ENCODE results near the gene REXO1.

Gene REXO1

GRCh38 chr19:1817553-1818179 lies 30.6 kb downstream of the REXO1 start:
- Histone ChIP-seq H3K27me3 (ENCODE audit: control insufficient read depth, insufficient read depth, low read length, poor library complexity, severe bottlenecking) (no peaks in the 10 kb centered on the region), H3K4me3 (ENCODE audit: insufficient read depth, low read depth, low read length) (no peak overlapping the region), H3K27ac (ENCODE audit: insufficient read depth, low read depth, low read length, poor library complexity, severe bottlenecking) (no peak overlapping the region), H3K4me1 (ENCODE audit: control insufficient read depth, insufficient read depth, low read length) (peaks cover 4% of the 10 kb centered on the region), H3K36me3 (ENCODE audit: control insufficient read depth, insufficient read depth, low read length) (peaks cover 24% of the 10 kb centered on the region), H3K9me3 (ENCODE audit: control insufficient read depth, low read length) (no peaks in the 10 kb centered on the region)
- 95 to 96% methylated on average over 25 of the region's 25 CpGs for WGBS, 2 experiments

GRCh38 chr19:1816530-1817298 lies 31.6 kb downstream of the REXO1 start:
- peaks cover 4% of the 10 kb centered on the region for H3K27me3 ChIP-seq (ENCODE audit: control insufficient read depth, insufficient read depth, low read length, poor library complexity, severe bottlenecking)
- peaks cover 4% of the 10 kb centered on the region for H3K4me1 ChIP-seq (ENCODE audit: control insufficient read depth, insufficient read depth, low read length)
- H3K36me3 ChIP-seq (ENCODE audit: control insufficient read depth, insufficient read depth, low read length) = peaks cover 22% of the 10 kb centered on the region
- no peak overlapping the region for H3K27ac ChIP-seq (ENCODE audit: insufficient read depth, low read depth, low read length, poor library complexity, severe bottlenecking)
- no peak overlapping the region for H3K4me3 ChIP-seq (ENCODE audit: insufficient read depth, low read depth, low read length)
- 95 to 96% methylated on average over 36 of the region's 36 CpGs for WGBS, 2 experiments
- no peaks in the 10 kb centered on the region for H3K9me3 ChIP-seq (ENCODE audit: control insufficient read depth, low read length)

- no peak overlapping the region for H3K27ac ChIP-seq (ENCODE audit: insufficient read depth, low read depth, low read length, poor library complexity, severe bottlenecking)
- 95 to 96% methylated on average over 61 of the region's 61 CpGs for WGBS, 2 experiments
- peaks cover 4% of the 10 kb centered on the region for H3K4me1 ChIP-seq (ENCODE audit: control insufficient read depth, insufficient read depth, low read length)
- peaks cover 16% of the 10 kb centered on the region for H3K36me3 ChIP-seq (ENCODE audit: control insufficient read depth, insufficient read depth, low read length)
- H3K27me3 ChIP-seq (ENCODE audit: control insufficient read depth, insufficient read depth, low read length, poor library complexity, severe bottlenecking) = peaks cover 9% of the 10 kb centered on the region
- H3K4me3 ChIP-seq (ENCODE audit: insufficient read depth, low read depth, low read length) = no peak overlapping the region
- H3K9me3 ChIP-seq (ENCODE audit: control insufficient read depth, low read length) = no peaks in the 10 kb centered on the region
Measured at GRCh38 chr19:1815605-1816529, 32.4 kb downstream of the REXO1 start.

- H3K27me3 ChIP-seq (ENCODE audit: control insufficient read depth, insufficient read depth, low read length, poor library complexity, severe bottlenecking) = peaks cover 9% of the 10 kb centered on the region
- H3K9me3 ChIP-seq (ENCODE audit: control insufficient read depth, low read length) = no peaks in the 10 kb centered on the region
- no peak overlapping the region for H3K27ac ChIP-seq (ENCODE audit: insufficient read depth, low read depth, low read length, poor library complexity, severe bottlenecking)
- peaks cover 4% of the 10 kb centered on the region for H3K4me1 ChIP-seq (ENCODE audit: control insufficient read depth, insufficient read depth, low read length)
- 92 to 94% methylated on average over 23 of the region's 26 CpGs for WGBS, 2 experiments
- H3K4me3 ChIP-seq (ENCODE audit: insufficient read depth, low read depth, low read length) = no peak overlapping the region
- H3K36me3 ChIP-seq (ENCODE audit: control insufficient read depth, insufficient read depth, low read length) = peaks cover 14% of the 10 kb centered on the region
Measured at GRCh38 chr19:1814833-1815604, 33.3 kb downstream of the REXO1 start.

GRCh38 chr19:1814391-1814790 lies 33.9 kb downstream of the REXO1 start:
- H3K36me3 ChIP-seq (ENCODE audit: control insufficient read depth, insufficient read depth, low read length) = peaks cover 10% of the 10 kb centered on the region
- H3K27ac ChIP-seq (ENCODE audit: insufficient read depth, low read depth, low read length, poor library complexity, severe bottlenecking) = no peak overlapping the region
- no peak overlapping the region for H3K4me3 ChIP-seq (ENCODE audit: insufficient read depth, low read depth, low read length)
- 93 to 94% methylated on average over 10 of the region's 10 CpGs for WGBS, 2 experiments
- H3K4me1 ChIP-seq (ENCODE audit: control insufficient read depth, insufficient read depth, low read length) = no peaks in the 10 kb centered on the region
- H3K27me3 ChIP-seq (ENCODE audit: control insufficient read depth, insufficient read depth, low read length, poor library complexity, severe bottlenecking) = peaks cover 9% of the 10 kb centered on the region
- no peaks in the 10 kb centered on the region for H3K9me3 ChIP-seq (ENCODE audit: control insufficient read depth, low read length)

GRCh38 chr19:1813192-1814182 lies 34.8 kb downstream of the REXO1 start:
- H3K36me3 ChIP-seq (ENCODE audit: control insufficient read depth, insufficient read depth, low read length) = peaks cover 10% of the 10 kb centered on the region
- H3K4me3 ChIP-seq (ENCODE audit: insufficient read depth, low read depth, low read length) = peak overlapping the region; percentile 54
- no peaks in the 10 kb centered on the region for H3K4me1 ChIP-seq (ENCODE audit: control insufficient read depth, insufficient read depth, low read length)
- H3K27me3 ChIP-seq (ENCODE audit: control insufficient read depth, insufficient read depth, low read length, poor library complexity, severe bottlenecking) = peaks cover 9% of the 10 kb centered on the region
- 64 to 68% methylated on average over 21 of the region's 21 CpGs for WGBS, 2 experiments
- H3K9me3 ChIP-seq (ENCODE audit: control insufficient read depth, low read length) = no peaks in the 10 kb centered on the region
- no peak overlapping the region for H3K27ac ChIP-seq (ENCODE audit: insufficient read depth, low read depth, low read length, poor library complexity, severe bottlenecking)

- Histone ChIP-seq H3K4me3 (ENCODE audit: insufficient read depth, low read depth, low read length) (peak overlapping the region; percentile 54), H3K27me3 (ENCODE audit: control insufficient read depth, insufficient read depth, low read length, poor library complexity, severe bottlenecking) (peaks cover 9% of the 10 kb centered on the region), H3K27ac (ENCODE audit: insufficient read depth, low read depth, low read length, poor library complexity, severe bottlenecking) (peak overlapping the region; percentile 67), H3K9me3 (ENCODE audit: control insufficient read depth, low read length) (no peaks in the 10 kb centered on the region), H3K4me1 (ENCODE audit: control insufficient read depth, insufficient read depth, low read length) (no peaks in the 10 kb centered on the region), H3K36me3 (ENCODE audit: control insufficient read depth, insufficient read depth, low read length) (peaks cover 8% of the 10 kb centered on the region)
- WGBS, 2 experiments = 1% methylated on average over 47 of the region's 47 CpGs
Measured at GRCh38 chr19:1812426-1813191, 35.7 kb downstream of the REXO1 start.

GRCh38 chr19:1811942-1812425 lies 36.3 kb downstream of the REXO1 start, which contains the start of gene ATP8B3:
ATP8B3 (minus strand) TSS chr19:1812276; CDS start chr19:1811736, 540 bp downstream.
- 4 to 5% methylated on average over 48 of the region's 48 CpGs for whole genome bisulfite sequencing, 2 experiments
- Histone ChIP-seq H3K36me3 (ENCODE audit: control insufficient read depth, insufficient read depth, low read length) (peaks cover 3% of the 10 kb centered on the region), H3K27me3 (ENCODE audit: control insufficient read depth, insufficient read depth, low read length, poor library complexity, severe bottlenecking) (peaks cover 9% of the 10 kb centered on the region), H3K4me1 (ENCODE audit: control insufficient read depth, insufficient read depth, low read length) (no peaks in the 10 kb centered on the region), H3K9me3 (ENCODE audit: control insufficient read depth, low read length) (no peaks in the 10 kb centered on the region), H3K4me3 (ENCODE audit: insufficient read depth, low read depth, low read length) (peak within 1 kb of the TSS; percentile 54), H3K27ac (ENCODE audit: insufficient read depth, low read depth, low read length, poor library complexity, severe bottlenecking) (peak within 1 kb of the TSS; percentile 67)

Measured in ectodermal cell (in vitro differentiated cells).